NCI-H2227 (cell line): ENCODE data around the gene FOXS1.

Experiments used
- DNase-seq: peaks from one replicate; lab custom pipeline; 2025; ENCODE audit not compliant: unreplicated experiment; lab: John Stamatoyannopoulos, UW

FOXS1 gene

GRCh38 chr20:31801508-31801907, 43.9 kb downstream of the FOXS1 start:
- DNase-seq = no peak

- no peak for DNase-seq
Observed at GRCh38 chr20:31797364-31797763, 48.0 kb downstream of the FOXS1 start.
